GM21576 (cell line): ENCODE results near the gene RFC2.

Experiments
- ATAC-seq: cut with Tn5 transposase; IDR thresholded peaks from one replicate; pipeline ENCODE4 v1.9.1; 2021; ENCODE audit warnings: mild to moderate bottlenecking, moderate library complexity; ENCODE audit not compliant: unreplicated experiment

RFC2 gene

GRCh38 chr7:74194686-74195085 lies 59.5 kb downstream of the RFC2 start:
- no peak for ATAC-seq

DNA sequence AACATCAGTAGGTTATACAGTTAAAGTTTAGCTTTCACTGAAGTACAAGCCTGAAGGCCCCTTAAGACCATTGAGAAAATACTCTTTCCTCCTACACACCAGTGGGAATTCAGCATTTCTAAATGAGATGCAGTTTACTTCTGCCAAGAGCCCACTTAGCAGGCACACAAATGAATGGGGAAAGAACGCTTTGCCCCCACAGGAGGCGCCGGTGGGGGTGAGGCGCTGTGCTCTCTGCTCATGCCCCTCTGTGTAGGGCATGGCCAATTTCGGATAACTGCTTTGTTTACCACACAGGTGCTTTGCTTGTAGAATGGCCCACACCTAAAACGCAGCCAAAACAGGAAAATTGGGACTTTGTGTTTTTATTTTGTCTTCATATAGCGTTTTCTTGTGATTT lies 60.3 kb downstream of the RFC2 start:
- ATAC-seq, result no peak

DNA sequence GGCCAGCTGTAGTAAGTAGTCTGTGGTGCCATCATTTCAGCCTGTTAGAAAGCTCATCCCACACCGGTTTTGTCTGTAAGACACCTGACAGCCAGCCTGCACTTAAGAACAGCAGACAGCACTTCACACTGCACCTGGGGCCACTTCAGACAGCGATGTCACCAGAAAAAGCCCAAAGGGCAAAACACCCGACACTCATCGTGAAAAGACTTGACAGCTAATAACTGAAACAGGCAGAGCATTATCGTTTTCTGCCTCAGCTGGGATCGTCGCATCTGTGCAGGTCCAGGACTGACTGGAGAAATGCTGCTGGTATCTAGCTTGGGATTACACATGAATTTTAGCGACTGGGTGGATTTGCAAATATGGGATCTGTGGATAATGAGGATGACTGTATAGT lies 61.1 kb downstream of the RFC2 start:
- no peak for ATAC-seq

GRCh38 chr7:74191231-74191630 lies 63.0 kb downstream of the RFC2 start:
- ATAC-seq, result no peak

DNA sequence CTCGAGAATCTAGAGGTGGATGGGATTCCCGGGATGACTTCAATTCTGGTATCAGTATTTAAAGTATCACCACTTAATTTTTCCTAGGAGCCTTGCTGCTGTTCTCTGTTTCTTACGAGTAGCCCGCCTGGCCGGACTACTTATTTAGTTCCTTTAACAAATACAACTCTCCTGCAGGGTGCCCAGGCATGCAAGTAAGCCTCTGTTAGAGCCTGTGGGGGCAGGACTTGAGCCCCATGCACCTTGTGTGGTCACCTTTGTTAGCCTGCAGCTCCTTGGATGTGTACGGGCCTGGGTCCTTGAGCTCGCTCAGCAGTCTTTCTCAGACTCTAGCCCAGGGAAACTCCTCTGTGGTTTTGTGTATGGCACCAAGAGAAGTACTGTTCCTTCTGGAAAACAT lies 63.9 kb downstream of the RFC2 start:
- no peak for ATAC-seq

GRCh38 chr7:74187915-74188675 lies 66.1 kb downstream of the RFC2 start:
- no peak for ATAC-seq

DNA sequence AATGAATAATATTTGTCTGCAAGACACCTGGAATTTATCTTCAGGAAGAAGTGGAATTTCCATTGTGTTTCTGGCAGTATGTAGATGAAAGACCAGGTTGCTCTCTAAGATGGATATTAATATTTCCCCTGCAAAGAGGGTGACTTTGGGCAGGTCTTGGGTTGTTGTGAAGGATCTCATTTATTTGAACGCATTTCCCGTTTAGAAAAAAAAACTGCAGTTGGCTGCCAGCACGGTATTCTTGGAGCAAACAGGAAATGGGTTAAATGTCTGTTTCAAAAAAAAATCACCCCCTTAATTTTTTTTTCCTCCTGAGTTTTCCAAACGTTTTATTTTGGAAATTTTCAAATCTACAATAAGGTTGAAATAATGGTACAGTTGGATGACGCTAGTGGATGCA lies 68.6 kb downstream of the RFC2 start:
- ATAC-seq, result no peak

DNA sequence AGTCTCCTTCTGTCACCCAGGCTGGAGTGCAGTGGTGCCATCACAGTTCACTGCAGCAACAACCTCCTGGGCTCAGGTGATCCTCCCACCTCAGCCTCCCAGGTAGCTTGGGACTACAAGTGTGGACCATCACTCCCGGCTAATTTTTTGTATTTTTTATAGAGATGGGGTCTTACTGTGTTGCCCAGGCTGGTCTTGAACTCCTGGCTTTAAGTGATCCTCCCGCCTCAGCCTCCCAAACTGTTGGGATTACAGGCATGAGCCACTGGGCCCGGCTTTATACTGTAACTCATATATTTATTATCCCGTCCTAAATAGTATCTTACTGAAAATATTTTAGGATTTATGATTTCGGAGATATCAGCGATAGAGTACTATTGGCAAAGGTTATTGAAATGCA lies 69.2 kb downstream of the RFC2 start:
- ATAC-seq, result no peak

- ATAC-seq, result no peak
Observed at GRCh38 chr7:74183653-74184450, 70.3 kb downstream of the RFC2 start.

GRCh38 chr7:74183142-74183541 lies 71.1 kb downstream of the RFC2 start:
- no peak for ATAC-seq

GRCh38 chr7:74182453-74183090 lies 71.6 kb downstream of the RFC2 start:
- no peak for ATAC-seq

DNA sequence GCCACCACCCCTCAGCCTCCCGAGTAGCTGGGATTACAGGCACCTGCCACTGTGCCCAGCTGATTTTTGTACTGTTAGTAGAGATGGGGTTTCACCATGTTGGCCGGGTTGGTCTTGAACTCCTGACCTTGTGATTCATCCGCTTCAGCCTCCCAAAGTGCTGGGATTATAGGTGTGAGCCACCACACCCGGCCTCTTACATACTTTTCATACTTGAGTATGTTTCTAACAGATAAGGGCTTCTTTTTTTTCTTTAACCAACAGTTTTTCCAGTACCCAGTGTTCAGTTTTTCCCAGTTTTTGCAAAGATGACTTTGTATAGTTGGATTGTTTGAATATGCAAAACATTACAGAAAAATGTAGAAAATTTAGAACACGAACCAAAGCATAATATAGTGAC lies 72.4 kb downstream of the RFC2 start:
- ATAC-seq, result no peak
